ENCODE results near the gene FBLN1.
A peak's percentile ranks its signal among the peaks of the same experiment; 100 is the strongest.

Gene FBLN1

GRCh38 chr22:45504373-45505341, 2.0 kb downstream of the FBLN1 start:
- peak; percentile 83 for DNase-seq

GRCh38 chr22:45505991-45506747, 3.5 kb downstream of the FBLN1 start:
- DNase-seq, result no peak

GRCh38 chr22:45506816-45507360, 4.2 kb downstream of the FBLN1 start:
- DNase-seq, result no peak

GRCh38 chr22:45507798-45508197, 5.1 kb downstream of the FBLN1 start:
- DNase-seq, result no peak

GRCh38 chr22:45508814-45509213, 6.1 kb downstream of the FBLN1 start:
- DNase-seq, result no peak

GRCh38 chr22:45510376-45511232, 7.9 kb downstream of the FBLN1 start:
- no peak for DNase-seq

- peak; percentile 93 for DNase-seq
These were observed 9.2 kb downstream of the FBLN1 start for GRCh38 chr22:45511847-45512261.

GRCh38 chr22:45512363-45512762, 9.7 kb downstream of the FBLN1 start:
- no peak for DNase-seq

- DNase-seq, result no peak
These were observed 13.0 kb downstream of the FBLN1 start for GRCh38 chr22:45515676-45516075.

- no peak for DNase-seq
These were observed 13.5 kb downstream of the FBLN1 start for GRCh38 chr22:45516163-45516562.

GRCh38 chr22:45516923-45517675, 14.4 kb downstream of the FBLN1 start:
- peak; percentile 80 for DNase-seq

GRCh38 chr22:45518136-45518535, 15.5 kb downstream of the FBLN1 start:
- no peak for DNase-seq

GRCh38 chr22:45518580-45518991, 15.9 kb downstream of the FBLN1 start:
- DNase-seq, result no peak

- DNase-seq, result no peak
These were observed 18.5 kb downstream of the FBLN1 start for GRCh38 chr22:45521178-45521577.

- no peak for DNase-seq
These were observed 19.8 kb downstream of the FBLN1 start for GRCh38 chr22:45522462-45522861.

- DNase-seq, result no peak
These were observed 21.5 kb downstream of the FBLN1 start for GRCh38 chr22:45524157-45524556.

GRCh38 chr22:45524966-45525365, 22.3 kb downstream of the FBLN1 start:
- no peak for DNase-seq

- no peak for DNase-seq
These were observed 22.8 kb downstream of the FBLN1 start for GRCh38 chr22:45525480-45525879.

GRCh38 chr22:45526281-45526680, 23.6 kb downstream of the FBLN1 start:
- no peak for DNase-seq

- peak; percentile 56 for DNase-seq
These were observed 24.2 kb downstream of the FBLN1 start for GRCh38 chr22:45526768-45527360.

GRCh38 chr22:45527456-45527855, 24.8 kb downstream of the FBLN1 start:
- no peak for DNase-seq

All from fibroblast of upper back skin (primary cell).